Measurements from ENCODE around the gene VPS13A. TPM values are rescaled to one million over a fixed set of nuclear protein-coding genes. Genes with fewer than 3 reads are reported as not detected.

Gene VPS13A
- total and polyA plus RNA-seq, 2 of the 13 experiments (the other 11 are each of a cell fraction or from before 2014, with no cell fraction given), result 20.4 to 20.7 TPM

- TF ChIP-seq CTCF (CRISPR knock-in tag; IDR thresholded peaks at IDR 0.05), result peak; percentile 70
- TF ChIP-seq CREB1 (IDR thresholded peaks at IDR 0.05), result no peak
- TF ChIP-seq CREB1 (CRISPR knock-in tag; IDR thresholded peaks at IDR 0.05), result no peak
- TF ChIP-seq DBP (CRISPR knock-in tag; IDR thresholded peaks at IDR 0.05; ENCODE audit: not compliant biosample characterization), result peak; percentile 22
- TF ChIP-seq ZNF44 (CRISPR knock-in tag; IDR thresholded peaks at IDR 0.05), result no peak
- TF ChIP-seq STAT5B (CRISPR knock-in tag; IDR thresholded peaks at IDR 0.05), result no peak
- TF ChIP-seq GLI4 (CRISPR knock-in tag; IDR thresholded peaks at IDR 0.05; ENCODE audit: borderline replicate concordance), result no peak; the same call in 1 of the 2 replicates
- no peak for TF ChIP-seq NCOA5 (CRISPR knock-in tag; IDR thresholded peaks at IDR 0.05)
- peak; percentile 6; the same call in 1 of the 2 replicates for TF ChIP-seq RARA (CRISPR knock-in tag; IDR thresholded peaks at IDR 0.05)
- TF ChIP-seq HCFC1 (IDR thresholded peaks at IDR 0.05; ENCODE audit: low read depth, low read length), result no peak
- no peak for TF ChIP-seq HMGA1 (CRISPR knock-in tag; conservative IDR thresholded peaks at IDR 0.05)
- no peak for TF ChIP-seq ZNF276 (CRISPR knock-in tag; IDR thresholded peaks at IDR 0.05; ENCODE audit: low read depth)
- no peak for TF ChIP-seq AGO2 (optimal IDR thresholded peaks at IDR 0.05; ENCODE audit: low read depth, low read length)
- TF ChIP-seq ZNF232 (CRISPR knock-in tag; IDR thresholded peaks at IDR 0.05; ENCODE audit: borderline replicate concordance), result no peak
- TF ChIP-seq SRSF1 (optimal IDR thresholded peaks at IDR 0.05; ENCODE audit: low read depth, low read length), result no peak
- peak; percentile 68 for TF ChIP-seq ZFP91 (CRISPR knock-in tag; IDR thresholded peaks at IDR 0.05; ENCODE audit: borderline replicate concordance)
- no peak for TF ChIP-seq SUZ12 (IDR thresholded peaks at IDR 0.05; ENCODE audit: low read depth, low read length)
- no peak for TF ChIP-seq SKIL (CRISPR knock-in tag; IDR thresholded peaks at IDR 0.05; ENCODE audit: borderline replicate concordance)
- no peak; the same call in 1 of the 2 replicates for TF ChIP-seq REPIN1 (CRISPR knock-in tag; IDR thresholded peaks at IDR 0.05; ENCODE audit: borderline replicate concordance, low read depth)
- TF ChIP-seq NR2C2 (CRISPR knock-in tag; IDR thresholded peaks at IDR 0.05; ENCODE audit: borderline replicate concordance), result no peak
- peak; percentile 55; the same call in 1 of the 2 replicates for TF ChIP-seq ZNF567 (CRISPR knock-in tag; IDR thresholded peaks at IDR 0.05; ENCODE audit: borderline replicate concordance)
These were observed at the start of gene VPS13A (continued) for GRCh38 chr9:77177143-77177893.

Measured in HepG2 (cell line).